GM21447 (cell line): ENCODE results near the gene STARD3.

Experiments used
- ATAC-seq: cut with Tn5 transposase; IDR thresholded peaks from one replicate; pipeline ENCODE4 v1.9.1; 2021; ENCODE audit not compliant: unreplicated experiment

STARD3 gene

GRCh38 chr17:39634384-39634871 is 2.5 kb upstream of the STARD3 start:
- no peak for ATAC-seq

- ATAC-seq = no peak
Observed at GRCh38 chr17:39635614-39636176, 1.2 kb upstream of the STARD3 start.

DNA sequence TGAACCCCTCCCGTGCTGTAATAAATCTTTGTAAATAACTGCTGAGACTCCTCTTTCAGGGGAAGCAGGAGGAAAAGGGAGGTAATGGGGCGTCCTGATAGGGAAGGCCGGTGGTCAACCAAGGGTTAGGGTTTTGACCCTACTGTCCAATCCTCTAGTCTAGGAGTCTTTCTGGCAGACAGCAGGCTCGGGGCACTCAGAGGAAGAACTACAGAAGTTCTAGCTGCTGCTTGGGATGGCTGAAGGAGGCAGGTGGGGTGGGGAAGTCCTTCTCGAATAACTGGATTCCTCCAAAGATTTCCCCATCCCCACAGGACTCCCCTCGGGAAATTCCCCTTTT is 387 bp upstream of the STARD3 start:
- ATAC-seq = peak; percentile 14

DNA sequence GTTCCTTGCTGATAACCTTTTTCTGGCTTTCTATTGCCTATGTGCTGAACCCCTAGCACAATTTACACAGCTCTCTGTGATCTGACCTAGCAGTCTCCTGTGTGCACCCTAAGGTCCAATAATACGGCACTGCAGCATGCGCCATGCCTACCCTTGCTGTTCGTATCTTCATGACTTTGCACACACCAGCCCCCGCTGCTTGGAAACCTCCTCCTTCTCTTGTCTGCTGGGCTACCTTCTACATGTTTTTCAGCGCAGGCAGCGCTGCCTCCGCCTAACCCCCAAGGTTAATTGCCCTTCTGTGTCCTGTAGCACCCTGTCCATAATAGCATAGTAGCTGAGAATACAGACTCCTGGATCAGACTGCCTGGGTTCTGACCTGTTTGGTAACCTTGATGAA is 1.4 kb downstream of the STARD3 start:
- ATAC-seq = no peak

GRCh38 chr17:39639043-39639442 is 2.1 kb downstream of the STARD3 start:
- ATAC-seq = no peak

DNA sequence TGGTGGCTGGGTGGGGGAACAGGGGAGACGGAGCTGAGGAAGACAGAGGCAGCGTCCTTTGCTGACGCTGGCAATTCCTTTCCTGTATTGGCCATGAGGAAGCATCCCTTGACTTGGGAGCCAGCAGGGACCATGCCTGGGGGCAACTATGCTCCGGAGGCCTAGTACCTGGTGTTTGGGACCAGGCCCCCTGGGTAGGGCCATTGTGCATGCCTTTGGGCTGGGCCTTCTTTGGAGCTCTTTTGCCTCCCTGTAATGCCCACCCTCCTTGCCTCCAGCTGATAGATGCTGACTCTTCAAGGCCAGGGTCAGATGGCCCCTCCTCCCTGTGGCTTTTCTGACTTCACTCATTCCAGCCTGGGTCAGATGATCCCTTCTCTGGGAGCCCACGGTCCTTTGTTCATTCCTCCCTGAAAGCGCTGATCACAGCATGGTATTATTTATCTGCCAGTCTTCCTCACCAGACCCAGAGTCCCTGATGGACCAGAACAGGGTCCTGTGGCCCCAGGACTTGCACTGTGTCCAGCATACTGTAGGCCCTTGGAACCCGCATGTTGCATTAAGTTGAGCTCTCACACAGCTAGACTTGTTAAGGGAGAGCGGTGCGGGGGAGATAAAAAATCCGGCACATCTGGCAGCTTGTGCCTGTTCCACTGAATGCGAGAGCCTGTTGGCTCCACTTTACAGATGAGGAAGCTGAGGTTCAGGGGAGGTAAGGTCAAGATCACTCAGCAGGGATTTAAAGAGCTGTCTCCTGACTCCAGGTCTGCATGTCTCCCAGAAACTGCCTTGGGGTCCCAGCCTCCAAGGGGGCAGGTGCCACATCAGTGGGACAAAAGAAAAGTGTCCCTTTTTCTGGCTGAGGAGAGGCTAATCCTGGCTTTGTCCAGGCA is 2.9 kb downstream of the STARD3 start:
- no peak for ATAC-seq

DNA sequence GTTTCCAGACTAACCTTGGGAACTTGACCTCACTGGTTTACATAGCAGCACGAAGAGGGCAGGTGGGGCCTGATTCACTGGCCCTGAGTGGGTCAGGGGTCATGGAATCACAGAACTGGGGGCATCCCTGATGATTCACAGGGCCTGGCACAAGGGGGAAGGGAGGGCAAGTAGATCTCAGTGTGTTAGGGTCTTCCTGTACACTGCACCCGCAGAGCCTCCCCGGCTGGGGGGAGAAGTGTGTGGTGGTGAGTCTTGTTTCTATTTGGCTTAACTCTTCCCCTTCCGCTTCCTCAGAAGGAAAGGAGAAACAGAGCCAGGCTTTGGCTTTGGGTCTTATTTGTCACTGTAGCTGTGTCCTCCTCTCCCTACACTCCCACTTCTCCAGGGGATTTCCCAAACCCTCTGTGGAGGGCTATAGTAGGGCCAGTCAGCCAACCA is 3.7 kb downstream of the STARD3 start:
- no peak for ATAC-seq

DNA sequence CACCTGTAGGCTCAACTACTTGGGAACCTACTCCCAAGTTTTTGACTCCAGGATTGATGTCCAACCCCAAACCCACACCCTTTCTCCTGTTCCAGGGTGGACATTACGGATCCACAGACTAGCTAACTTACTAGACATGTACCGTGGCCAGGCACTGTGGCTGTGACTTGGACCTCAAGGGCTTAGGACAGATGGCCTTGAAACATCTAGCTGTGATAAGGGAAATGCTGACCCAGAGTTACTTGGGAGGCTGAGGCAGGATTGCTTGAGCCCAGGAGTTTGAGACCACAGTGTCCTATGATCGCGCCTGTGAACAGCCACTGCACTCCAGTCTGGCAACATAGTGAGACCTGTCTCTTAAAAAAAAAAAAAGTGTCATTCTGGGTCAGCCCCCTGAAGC is 4.2 kb downstream of the STARD3 start:
- no peak for ATAC-seq

DNA sequence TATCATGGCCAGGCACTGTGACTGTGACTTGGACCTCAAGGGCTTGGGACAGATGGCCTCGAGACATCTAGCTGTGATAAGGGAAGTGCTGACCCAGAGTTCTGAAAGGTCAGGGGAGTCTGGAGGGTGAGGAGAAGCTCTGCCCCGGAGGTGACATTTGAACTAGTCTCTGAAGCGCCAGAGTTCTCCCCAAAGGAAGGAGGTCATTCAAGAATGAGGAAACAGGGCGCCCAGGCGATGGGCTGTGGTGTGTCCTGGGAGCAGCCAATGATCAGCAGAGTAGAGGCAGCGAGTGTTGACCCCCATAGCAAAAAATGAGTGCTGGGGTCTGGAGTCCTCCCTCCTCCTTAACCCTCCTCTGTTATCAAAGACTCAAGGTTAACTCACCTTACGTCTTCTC is 4.9 kb downstream of the STARD3 start:
- ATAC-seq = no peak

DNA sequence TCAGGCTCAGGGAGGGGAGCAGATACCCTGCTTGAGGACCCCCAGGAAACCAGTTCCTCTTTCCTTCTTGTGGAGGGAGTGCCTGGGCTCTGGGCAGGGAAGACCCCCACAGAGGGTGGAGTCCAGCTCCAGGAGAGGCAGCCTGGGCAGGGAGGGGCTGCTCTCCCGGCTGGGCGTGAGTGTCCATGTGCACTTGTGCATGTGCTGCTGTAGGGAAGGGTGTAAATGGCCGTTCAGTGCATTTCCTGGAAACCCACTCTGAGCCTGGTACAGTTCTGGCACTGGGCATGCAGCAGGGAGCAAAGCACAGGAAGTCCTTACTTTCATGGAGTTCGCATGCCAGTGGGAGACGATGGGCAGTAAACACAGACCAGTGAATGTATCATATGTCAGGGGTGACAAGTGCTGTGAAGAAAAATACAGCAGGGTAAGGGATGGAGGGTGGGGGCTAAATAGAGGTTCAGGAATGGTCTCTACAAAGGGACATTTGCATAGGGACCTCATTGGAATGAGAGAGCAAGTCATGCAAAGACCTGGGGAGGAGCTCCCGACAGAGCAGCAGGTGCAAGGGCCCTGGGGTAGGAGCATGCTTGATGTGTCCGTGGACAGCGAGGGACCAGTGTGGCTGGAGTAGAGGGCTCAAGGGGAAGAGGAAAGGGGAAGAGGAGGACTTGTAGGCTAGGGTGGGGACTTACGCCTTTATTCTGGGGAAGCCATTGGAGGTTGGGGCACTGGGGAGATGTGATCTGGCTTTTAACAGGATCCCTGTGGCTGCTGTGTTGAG is 5.5 kb downstream of the STARD3 start:
- no peak for ATAC-seq

DNA sequence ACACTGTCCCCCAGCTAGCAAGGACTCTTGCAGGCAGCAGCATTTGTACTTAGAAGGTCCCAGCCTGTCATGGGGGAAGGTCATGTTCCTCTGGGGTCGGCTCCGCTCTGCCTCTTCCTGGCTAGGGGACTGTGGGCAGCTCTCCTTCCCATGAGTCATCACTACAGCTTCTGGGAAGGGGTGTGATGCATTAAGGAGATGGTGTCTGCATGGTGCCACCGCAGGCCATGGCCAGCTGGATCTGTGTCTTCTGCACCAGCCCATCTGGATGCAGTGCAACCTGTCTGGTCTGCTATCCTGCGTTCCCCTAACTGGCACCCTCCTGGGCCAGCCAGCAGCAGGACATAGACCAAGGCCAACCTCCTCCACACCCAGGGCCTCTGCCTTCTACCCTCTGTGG is 6.3 kb downstream of the STARD3 start:
- no peak for ATAC-seq

GRCh38 chr17:39647256-39647655 is 10.3 kb downstream of the STARD3 start:
- no peak for ATAC-seq

GRCh38 chr17:39648616-39649366 is 11.8 kb downstream of the STARD3 start:
- no peak for ATAC-seq

- no peak for ATAC-seq
Observed at GRCh38 chr17:39650121-39650579, 13.2 kb downstream of the STARD3 start.

DNA sequence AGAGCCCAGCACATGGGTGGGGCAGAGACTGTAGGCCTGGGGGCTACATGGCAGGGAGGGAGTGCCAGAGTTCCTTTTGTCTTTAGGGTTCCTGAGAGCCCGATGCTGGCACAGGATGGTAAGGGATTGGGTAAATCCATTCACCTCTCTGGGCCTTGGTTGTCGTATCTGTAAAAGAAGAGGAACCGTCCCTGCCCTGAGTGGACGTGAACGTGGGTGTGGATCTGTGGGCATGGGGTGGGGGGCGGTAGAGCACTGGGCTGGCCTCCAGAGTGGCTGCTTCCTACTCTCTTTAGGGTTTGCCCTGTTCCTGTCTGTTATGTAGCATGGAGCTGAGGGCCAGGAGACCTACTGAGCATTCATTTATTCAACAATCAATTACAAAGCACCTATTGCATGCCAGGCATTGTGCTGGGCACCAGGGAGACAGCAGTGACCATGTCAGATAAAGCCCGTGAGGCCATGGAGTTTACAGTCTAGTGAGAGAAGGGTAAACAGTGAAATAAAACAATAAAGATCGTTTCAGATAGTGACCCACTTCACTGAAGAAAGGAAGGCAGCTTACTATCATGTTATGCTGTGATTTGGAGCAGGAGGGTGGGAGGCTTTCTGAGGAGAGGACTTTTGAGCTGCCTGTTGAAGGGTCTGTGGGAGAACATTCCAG is 15.1 kb downstream of the STARD3 start:
- no peak for ATAC-seq

GRCh38 chr17:39652587-39653315 is 15.8 kb downstream of the STARD3 start:
- no peak for ATAC-seq

DNA sequence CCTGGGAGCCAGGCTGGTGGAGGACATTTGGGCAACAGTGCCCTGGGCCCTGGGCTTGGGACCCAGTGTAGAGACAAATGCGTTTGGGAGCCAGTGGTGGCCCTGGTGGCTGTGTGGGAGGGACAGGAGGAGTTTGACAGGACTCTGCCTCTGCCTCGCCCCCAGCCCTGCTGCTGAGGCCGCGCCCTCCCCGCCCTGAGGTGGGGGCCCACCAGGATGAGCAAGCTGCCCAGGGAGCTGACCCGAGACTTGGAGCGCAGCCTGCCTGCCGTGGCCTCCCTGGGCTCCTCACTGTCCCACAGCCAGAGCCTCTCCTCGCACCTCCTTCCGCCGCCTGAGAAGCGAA is 16.3 kb downstream of the STARD3 start:
- ATAC-seq = no peak

DNA sequence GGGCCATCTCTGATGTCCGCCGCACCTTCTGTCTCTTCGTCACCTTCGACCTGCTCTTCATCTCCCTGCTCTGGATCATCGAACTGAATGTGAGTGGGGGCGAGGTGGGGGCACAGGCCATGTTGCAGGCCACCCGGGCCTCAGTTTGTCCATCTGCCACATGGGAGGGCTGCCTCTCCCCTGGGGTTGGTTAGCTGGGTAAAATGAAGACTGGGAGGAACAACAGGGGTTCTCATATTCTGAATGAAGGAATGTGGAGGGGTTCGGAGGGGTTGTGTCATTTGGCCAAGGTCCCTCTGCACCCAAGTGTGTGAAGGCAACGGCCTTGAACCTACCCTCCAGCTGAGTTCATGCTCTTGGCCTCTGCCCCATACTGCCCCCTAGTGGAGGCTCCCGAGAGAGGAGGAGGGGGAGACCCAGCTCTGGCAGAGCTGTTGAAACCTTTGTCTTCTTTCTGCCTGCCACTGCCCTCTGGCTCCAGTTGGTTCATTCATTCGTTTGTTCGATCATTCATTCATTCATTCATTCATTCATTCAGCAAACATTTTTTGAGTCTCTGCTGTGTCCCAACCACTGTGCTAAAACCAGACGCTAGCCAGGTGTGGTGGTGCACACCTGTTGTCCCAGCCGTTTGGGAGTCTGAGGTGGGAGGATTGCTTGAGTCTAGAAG is 16.9 kb downstream of the STARD3 start:
- ATAC-seq = no peak

DNA sequence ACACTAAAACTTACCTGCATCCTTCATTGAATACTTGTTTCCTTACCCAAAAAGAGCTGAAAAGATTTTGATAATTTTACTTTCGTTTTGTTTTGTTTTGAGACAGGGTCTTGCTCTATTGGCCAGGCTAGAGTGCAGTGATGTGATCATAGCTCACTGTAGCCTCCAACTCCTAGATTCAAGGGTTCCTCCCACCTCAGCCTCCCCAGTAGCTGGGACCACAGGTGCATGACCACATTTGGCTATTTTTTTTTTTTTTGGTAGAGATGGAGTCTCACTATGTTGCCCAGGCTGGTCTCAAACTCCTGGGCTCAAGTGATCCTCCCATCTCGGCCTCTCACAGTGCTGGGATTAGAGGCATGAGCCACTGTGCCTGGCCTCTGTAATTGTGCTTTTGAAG is 18.2 kb downstream of the STARD3 start:
- ATAC-seq = no peak
